ENCODE results near the gene CORO2B.

Gene CORO2B, protein sequence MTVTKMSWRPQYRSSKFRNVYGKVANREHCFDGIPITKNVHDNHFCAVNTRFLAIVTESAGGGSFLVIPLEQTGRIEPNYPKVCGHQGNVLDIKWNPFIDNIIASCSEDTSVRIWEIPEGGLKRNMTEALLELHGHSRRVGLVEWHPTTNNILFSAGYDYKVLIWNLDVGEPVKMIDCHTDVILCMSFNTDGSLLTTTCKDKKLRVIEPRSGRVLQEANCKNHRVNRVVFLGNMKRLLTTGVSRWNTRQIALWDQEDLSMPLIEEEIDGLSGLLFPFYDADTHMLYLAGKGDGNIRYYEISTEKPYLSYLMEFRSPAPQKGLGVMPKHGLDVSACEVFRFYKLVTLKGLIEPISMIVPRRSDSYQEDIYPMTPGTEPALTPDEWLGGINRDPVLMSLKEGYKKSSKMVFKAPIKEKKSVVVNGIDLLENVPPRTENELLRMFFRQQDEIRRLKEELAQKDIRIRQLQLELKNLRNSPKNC

DNA sequence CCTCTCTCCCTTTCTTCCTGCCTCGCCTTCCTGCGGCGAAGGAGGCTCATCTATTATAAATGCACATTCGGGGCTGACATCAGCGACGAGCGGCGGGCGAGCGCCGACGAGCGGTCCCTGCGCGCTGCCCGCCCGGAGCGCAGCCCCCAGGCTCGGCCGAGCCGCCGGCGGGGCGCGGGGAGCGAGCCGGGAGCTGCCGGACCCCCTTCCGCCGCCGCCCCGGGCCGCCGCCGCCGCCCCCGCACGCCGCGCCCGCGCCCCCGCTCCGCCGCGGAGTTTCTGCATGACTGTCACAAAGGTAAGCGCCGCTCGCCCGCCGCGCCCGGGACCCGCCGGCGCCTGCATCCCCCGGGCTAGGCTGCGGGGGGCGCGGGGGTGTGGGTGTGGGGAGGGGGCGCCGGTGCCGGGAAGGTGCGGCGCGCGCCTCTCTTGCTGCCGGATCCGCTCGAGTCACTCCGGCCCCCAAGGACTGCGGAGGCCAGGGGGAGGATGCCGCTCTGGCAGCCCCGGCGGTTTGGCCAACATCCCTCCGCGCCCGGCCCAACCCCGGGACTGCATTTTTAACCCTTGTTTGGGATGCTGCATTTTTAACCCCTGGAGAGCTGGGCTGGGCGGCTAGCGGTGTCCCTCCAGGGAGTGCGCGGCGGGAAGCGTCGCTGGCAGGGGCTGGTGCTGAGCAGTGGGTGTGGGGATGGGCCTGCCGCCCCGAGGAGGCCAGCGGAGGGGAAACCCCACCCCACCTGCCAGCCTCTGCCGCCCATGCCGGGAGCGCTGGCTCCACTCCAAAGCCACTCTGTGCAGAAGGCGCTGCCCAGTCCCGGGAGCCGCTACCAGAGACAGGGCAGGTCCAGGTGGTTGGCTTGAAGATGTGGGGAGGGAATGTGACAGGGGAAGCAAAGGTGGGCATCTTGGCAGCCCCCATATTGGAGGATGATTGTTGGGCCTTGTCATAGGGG, at the start of gene CORO2B:
Gene CORO2B, plus strand, starts transcription at position 14 of the 956 bp plus-strand sequence. Its CDS starts 270 bp downstream, at position 284.
- DNase-seq: no peak

- DNase-seq: no peak
These were observed 47.2 kb upstream of the CORO2B start for GRCh38 chr15:68531387-68532179.

DNA sequence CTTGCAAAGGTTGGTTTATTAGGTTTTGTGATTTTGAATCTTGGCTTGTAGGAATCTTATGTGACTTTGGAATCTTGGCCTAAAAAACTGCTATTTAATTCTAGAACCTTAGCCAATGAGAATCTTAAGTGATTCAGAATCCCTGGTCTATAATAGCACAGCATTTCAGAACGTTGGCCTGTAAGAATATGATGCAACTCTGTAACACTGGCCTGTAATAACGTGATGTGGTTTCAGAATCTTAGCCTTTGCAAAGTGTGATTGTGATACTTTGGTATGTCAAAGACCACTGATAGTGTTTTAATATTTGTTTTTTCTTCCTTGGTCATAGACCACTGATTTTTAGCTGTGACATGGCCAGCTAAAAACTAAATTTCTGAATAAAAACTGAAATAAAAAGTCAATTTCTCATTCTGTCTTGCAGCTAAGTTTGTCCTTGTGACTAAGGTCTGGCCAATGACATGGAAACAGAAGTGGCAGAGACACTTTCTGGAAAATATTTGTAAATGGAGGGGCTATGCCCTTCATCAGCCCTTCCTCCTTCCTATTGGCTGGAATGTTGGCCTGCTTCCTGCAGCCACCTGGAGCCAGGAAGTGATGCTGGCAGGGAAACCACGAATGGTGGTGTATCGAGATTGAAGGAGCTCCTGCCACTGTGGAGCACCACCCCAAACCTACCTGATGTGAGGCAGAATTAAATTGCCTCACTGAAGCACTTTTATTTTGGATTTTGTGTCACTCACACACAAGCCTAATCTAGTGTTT, 42.3 kb upstream of the CORO2B start:
- DNase-seq: no peak

DNA sequence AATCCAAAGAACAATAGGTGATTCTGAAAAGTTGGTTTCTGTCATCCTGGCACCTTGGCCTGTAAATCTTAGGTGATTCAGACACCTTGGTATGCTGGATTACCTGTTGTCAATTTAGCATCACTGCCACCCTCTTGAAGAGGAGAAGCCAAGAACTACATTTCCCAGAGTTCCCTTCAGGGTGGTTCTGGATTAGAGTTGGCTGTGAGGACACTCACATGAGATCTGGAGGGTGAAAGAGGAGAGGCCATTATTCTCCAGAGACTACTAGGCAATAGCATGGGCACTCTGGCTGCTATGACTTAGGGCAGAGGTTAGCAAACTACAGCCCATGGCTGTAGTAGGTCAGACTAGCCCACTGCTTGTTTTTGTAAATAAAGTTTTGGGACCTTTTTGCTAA, 41.7 kb upstream of the CORO2B start:
- no peak for DNase-seq

GRCh38 chr15:68537506-68537905, 41.3 kb upstream of the CORO2B start:
- DNase-seq: no peak

DNA sequence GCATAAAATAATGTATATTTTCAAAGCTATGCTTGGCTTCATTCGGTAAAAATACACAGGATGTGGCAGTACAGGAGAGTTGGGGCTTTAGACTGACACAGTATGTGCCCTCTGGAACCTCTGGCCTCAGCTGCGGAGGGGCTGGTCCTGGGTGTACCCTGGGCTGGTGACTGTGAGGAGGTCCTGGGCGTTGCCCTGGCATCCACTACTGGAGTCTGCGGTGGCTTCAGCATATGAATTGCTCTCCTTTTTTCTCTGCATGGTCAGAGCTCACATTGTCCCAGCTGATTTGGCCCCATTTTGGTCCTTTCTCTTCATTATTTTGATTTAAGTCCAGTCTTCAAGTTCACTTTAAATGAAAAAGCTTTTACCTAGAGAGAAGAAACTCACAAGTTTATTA, 40.5 kb upstream of the CORO2B start:
- DNase-seq: no peak

DNA sequence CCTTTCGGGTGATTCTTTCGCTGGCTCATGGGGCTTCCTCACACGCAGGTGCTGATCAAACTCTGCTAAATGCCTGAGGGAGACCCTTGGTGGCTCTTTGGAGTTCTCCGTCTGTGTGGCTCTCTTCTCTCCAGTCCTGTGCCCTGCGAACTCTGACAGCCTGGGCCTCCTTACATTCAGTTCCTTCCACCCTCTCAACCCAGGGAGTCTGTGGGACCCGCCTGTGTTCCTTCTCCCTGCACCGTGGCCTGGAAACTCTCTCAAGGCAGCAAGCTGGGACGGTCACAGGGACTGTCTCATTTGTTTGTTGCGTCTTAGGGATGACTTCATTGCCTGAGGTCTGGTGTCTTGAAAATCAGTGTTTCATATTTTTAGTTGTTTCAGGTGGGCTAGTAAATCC, 37.0 kb upstream of the CORO2B start:
- no peak for DNase-seq

DNA sequence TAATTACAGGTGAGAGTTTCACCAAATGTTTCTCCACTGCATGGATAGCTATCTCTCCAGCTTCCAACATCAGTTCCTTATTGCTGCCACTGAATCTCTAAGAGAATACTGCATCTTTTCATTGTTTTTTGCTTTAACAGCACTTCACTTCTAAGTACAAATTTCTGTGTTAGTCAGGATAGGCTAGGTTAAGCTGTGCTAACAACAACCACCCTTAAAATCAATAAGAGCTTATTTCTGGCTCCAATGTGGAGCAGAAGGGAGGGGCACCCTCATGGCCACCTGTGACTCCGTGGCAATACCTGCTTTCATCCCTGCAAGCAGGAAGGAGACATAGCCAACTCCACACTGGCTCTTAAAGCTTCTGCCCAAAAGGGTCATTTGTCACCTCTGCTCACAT, 36.4 kb upstream of the CORO2B start:
- DNase-seq: no peak

- no peak for DNase-seq
These were observed 36.0 kb upstream of the CORO2B start for GRCh38 chr15:68542771-68543164.

DNA sequence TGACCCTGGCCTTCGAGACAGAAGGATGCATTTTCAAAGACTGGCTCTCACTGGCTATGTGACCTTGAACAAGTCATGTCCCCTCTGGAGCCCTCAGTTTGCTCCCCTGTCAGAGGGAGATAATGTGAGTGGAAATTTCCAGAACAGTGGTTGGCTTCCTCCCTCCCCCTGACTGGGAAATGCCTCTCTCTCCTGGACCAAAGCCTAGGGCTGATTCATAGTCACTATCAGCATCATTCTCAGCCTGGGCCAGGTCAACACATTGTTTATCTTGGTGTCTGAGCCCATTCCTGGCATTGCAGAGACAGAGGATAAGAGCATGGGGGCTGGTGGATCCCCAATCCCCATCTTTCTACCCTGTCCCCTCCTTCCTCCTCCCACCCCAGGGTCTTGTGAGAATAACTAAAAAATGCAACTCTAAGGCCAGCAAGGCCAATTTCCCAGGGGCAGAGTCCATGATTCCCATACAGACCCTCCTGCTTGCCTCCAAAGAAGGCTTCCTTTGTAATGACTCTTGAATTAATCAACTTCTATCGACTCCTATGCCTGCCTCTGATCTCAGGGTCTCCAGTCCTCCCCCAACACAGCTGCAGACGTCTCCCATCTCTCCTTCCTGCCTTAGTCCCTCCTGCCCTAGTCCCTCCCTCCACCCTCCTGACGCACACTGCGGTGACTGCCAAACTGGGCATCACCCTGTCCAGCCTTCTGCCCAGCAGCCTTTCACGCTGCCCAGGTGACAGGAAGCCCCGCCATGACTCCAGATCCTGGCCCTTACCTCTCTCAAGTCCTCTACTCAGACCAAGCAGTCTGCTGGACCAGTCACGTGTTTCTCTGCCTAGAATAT, 35.4 kb upstream of the CORO2B start:
- DNase-seq: no peak

DNA sequence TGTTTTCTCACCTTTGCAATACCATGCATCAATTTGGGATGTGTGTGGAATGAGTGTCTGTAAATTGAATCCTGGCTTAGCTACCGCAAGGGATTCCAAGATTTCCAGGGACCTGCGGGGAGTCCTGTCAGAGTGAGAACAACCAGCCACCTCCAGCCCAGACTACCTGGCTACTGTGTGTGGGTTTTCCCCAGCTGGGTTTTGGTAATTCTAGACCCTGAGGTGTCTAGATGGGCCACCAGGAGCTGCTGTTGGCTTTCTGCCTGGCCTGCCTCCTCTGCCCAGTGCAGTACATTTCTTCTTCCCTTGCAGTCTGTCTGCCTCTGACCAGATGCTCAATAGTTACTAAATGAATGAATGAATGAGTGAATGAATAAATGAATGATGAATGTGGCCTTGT, 32.5 kb upstream of the CORO2B start:
- no peak for DNase-seq

DNA sequence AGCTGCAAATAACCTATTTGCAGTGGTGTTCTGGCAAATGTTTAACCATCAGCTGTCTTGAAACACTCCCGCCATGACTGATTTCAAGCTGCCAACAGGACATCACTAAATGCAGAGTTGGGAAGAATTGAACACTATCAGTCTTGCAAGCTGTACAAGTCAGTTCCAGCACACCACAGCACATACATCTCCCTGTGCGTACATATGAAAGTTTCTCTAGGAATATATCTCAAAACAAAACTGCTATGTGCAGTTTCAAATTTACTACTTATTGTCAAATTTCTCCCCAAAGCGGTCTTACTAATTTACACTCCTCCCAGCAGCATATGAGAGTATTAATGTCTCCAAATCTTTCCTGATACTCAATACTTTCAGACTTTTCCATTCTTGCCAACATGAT, 30.4 kb upstream of the CORO2B start:
- DNase-seq: no peak

DNA sequence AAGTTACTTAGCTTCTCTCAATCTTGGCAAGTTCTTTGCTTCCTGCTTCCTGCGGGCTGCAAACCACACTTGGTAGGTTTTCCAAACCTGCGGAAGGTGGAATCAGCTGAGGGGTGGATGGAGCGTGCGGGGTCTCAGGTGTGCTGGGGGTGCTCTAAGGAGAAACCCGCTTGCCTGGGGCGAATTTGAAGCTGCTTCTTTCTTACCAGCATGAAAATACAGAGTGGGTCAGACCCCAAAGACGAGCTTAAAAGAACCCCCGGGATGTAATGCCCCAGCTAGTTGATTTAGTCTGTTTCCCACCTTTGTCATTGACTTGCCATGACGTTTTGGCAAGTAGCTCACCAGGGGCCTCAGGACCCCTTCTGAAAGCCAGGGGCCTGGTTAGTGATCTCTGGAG, 28.8 kb upstream of the CORO2B start:
- DNase-seq: no peak

DNA sequence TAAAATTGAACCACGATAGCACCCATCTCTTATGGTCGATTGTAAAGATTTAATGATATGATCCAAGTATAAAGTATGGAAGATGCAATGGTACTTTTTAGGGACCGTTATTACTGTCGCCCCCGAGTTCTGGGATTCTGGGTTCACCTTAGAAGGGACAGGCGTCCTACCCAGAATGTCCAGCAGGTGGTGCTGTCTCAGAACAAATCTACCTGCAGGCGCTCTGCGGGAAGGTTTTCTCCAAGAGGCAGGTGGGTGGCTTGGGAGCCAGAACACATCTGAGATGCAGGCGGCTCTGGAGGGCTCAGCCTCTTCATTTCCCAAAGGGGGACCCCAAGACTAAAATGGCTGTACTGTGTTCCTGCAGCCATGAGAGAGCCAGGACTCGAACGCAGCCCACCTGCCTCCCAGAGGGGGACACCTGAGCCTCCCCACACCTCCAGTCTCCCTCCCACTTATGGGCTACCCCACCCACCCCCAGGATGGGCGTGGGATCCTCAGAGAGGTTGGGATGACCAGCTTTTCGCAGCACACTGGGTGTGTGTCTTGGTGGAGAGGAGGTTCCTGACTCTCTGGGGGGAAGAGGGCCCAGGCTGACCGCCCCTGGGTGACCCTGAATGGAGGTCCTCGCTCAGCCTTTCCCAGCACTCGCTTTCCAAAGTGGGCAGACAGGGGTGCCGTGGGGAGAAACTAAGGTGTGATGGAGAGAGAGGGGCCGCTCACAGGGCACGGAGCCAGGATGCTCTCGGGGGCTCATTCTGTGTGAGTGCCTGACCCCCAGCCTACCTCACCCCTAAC, 28.1 kb upstream of the CORO2B start:
- DNase-seq: peak; percentile 54 to 62

DNA sequence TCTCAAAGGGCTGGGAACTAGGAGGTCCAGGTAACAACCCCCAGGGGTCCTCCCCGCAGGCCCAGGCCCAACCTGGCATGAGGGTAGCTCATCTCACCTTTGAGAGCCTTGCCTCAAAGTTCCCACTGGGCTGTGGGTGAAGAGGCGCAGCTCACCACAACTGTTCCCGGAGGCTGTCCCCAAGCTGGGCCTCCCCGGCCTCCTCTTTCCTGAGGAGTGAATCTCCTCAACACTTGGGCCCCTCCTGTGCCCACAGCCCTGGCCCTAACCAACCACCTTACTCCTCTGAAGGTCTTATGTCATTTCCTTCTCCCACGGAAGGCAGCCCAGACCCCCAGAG, 27.5 kb upstream of the CORO2B start:
- no peak for DNase-seq

- no peak for DNase-seq
These were observed 26.4 kb upstream of the CORO2B start for GRCh38 chr15:68552344-68552743.

GRCh38 chr15:68552773-68553172, 26.0 kb upstream of the CORO2B start:
- DNase-seq: no peak

- no peak for DNase-seq
These were observed 25.3 kb upstream of the CORO2B start for GRCh38 chr15:68553314-68553993.

GRCh38 chr15:68553994-68554720, 24.6 kb upstream of the CORO2B start:
- peak; percentile 51 to 53 for DNase-seq
